GM21825 (cell line): ENCODE measurements around the gene LATS2.

Source experiments
- ATAC-seq: cut with Tn5 transposase; IDR thresholded peaks from one replicate; pipeline ENCODE4 v1.9.1; 2021; ENCODE audit warnings: mild to moderate bottlenecking, moderate library complexity; ENCODE audit not compliant: unreplicated experiment

LATS2 gene

DNA sequence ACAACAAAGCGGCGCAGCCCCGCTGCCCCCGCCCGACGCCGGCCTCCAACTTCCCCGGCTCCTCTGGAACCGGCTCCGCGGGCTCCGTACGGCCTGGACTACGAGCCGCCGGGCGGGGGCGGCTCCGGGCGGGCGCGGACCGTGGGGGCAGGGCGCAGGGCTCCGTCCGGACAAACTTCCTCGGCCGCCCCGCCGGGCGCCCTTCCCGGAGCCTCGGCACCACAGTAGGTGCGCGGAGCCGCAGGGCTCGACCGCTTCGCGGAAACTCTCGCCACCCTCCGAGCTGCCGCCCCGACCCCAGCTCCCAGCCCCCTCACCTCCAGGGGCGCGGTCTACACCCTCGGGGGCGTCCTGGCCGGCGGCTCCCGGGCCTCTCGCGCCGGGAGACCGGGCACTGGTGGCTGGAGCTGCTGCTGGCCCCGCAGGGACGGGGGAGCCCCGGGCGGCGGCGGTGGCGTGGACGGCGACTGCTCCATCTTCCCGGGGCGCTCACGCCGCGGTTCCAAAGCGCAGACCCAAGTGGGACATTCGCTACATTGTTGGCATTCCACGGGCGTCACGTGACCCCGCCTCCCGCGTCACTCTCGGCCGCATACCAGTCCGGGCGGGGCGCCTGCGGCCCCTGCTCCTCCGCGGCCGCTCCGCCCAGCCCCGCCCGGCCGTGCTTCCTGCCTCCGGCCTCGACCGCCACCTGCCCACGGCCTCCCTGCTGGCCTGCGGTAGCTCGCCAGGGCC, at the start of gene LATS2:
Gene LATS2, minus strand, starts transcription at position 558 of the 735 bp plus-strand sequence. CDS start 15,560 bp downstream, outside the sequence.
- ATAC-seq = peak; percentile 87

GRCh38 chr13:21109168-21109567, 47.8 kb upstream of the LATS2 start:
- no peak for ATAC-seq

DNA sequence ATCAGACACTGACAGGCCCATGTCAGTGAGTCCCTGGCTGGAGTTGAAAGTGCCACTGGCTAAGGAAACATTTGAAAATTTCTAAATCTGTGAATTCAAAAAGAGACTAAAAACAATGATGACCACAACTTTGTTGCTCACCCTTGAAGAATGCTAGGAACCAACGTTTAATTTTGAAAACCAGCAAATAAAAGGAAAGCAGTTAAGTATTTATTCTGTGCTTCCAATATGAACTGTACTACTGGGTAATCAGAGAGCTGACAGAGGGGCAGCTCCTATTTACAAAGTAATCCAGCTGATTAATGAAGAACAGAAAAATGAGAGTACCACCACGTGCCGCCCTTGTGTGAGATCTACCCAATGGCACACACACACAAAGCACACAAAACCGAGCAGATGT, 44.7 kb upstream of the LATS2 start:
- no peak for ATAC-seq

DNA sequence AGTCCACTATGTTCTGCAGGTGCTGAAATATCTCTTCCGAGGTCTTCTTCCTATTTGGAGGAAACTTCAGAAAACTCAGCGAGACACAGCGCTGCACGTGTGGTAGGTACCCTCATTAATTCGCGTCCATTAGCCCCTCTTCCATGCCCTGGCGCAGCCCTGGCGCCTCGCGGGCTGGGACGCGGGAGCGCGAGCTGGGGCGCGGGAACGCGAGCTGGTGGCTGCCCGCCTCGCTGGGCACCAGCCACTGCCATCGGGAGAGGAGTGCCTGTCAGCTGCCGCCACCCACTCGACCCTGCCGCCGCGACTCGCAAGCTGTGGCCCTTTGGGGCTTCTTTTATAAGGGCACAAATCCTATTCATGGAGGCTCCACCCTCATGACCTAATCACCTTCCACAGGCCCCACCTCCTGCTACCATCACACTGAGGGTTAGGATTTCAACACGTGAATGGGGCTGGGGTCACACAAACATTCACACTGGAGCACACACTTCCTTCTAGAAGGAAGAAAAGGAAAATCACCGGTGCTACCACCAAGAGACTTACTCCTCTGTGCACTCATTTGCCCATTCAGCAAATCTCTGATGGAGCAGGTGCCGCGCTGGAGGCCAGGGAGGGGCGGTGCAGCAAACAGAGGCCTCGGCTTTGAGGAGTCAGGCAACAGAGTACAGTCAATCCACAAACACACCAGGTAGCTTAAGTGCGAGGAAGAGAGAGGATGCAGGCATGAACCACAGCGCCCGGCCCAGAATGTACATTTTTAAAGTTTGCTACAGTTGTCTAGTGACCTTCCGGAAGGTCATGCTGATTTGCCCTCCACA, 43.0 kb upstream of the LATS2 start:
- ATAC-seq = no peak

DNA sequence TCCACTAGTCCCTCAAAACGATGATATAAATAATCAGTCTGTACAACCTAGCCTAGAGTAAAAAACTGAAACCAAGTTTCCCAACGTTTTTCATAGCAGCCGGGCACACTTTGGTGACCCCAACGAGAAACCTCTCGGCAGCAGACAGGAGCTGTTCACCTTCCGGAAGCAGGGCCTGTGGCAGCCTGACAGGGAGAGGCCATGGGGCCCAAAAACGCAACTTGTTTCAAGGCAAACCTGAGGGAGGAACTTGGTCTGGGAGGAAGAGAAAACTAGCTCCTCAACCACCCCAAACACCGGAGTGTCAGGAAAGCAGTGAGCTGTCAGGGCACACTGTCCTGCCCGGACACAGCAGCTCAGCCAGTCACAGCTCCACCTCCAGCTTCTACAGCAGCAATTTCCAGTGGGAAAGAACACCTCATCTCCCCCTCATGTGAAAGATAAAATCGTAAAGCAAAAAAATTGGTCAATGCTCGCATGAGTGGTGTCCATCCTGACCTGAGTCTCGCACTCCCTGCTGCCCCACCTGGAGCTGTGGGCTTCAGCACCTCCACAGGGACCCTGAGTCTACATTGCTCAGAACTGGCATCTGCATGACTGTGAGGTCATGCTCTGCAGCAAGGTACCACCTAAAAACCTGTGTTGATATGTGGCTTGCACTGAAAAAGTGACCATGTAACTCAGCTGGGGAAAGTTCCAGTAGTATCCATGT, 40.6 kb upstream of the LATS2 start:
- no peak for ATAC-seq

DNA sequence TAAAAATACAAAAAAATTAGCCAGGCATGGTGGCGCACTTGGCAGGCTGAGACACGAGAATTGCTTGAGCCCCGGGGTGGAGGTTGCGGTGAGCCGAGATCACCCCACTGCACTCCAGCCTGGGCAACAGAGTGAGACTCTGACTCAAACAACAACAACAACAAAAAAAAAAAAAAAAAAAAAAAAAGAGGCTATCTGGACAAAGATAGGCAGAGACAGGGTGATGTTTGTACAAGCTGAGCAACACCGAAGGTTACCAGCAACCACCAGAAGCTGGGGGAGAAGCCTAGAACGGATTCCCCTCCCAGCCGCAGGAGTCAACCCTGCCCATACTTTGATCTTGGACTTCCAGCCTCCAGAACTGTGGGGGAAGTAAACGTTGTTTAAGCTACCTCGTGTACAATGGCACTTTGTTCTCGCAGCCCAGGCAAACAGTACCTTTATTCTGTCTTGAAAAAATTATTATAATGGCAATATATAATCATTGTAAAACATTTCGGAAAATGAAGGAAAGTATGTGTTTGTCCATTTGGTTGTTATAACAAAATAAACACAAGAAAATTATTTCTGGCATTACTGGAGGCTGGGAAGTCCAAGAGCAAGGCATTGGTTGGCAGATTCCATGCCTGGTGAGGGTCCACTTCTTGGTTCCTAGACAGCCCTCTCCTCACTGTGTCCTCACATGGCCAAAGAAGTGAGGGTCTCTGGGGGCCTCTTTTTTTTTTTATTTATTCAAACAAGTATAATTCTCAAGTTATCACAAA, 39.8 kb upstream of the LATS2 start:
- ATAC-seq = no peak

- ATAC-seq = no peak
These were observed 38.8 kb upstream of the LATS2 start for GRCh38 chr13:21100211-21100610.

DNA sequence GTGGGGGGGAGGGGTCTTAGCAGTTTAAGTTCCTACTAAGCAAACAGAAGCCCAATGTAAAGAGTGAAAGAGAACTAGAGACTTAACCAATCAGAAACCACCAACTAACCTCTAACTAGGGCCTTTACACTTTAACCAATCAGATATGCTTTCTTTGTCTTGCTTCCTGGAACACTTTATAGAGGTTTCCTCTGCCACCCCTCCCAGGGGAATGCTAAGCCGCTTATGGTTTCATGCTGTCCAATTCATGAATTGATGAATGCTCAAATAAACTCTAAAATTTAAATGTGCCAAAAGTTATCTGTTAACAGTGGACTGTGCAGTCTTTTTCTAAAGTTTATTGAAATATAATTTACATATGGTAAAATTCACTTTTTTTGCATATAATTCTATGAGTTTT, 33.9 kb upstream of the LATS2 start:
- no peak for ATAC-seq

- ATAC-seq = no peak
These were observed 28.4 kb upstream of the LATS2 start for GRCh38 chr13:21089830-21090229.

- no peak for ATAC-seq
These were observed 27.1 kb upstream of the LATS2 start for GRCh38 chr13:21088534-21088933.

- no peak for ATAC-seq
These were observed 25.5 kb upstream of the LATS2 start for GRCh38 chr13:21086929-21087328.

DNA sequence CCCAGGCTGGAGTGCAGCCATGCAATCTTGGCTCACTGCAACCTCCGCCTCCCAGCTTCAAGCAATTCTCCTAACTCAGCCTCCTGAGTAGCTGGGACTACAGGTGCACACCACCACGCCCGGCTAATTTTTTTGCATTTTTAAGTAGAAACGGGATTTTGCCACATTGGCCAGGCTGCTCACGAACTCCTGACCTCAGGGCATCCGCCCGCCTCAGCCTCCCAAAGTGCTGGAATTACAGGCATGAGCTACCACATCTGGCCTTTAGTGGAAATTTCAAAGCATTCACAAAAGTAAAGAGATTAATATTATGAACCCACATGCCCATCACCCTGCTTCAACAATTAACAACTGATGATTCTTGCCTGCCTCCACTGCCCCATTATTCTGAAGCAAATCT, 20.5 kb upstream of the LATS2 start:
- no peak for ATAC-seq

DNA sequence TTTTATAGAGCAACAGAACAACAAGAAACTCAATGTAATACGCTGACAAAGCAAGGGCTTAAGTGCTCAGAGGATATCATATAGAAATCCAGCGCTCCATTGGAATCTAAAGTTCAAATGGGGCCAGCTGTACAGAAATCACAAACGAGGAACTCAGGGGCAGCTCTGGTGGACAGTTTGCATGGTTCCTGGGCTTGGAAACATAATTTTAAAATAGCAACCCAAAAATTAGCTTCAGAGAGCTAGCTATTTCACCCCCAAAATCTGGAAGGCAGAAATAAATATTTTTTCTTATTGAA, 19.2 kb upstream of the LATS2 start:
- ATAC-seq = no peak

- ATAC-seq = no peak
These were observed 18.6 kb upstream of the LATS2 start for GRCh38 chr13:21079761-21080592.

DNA sequence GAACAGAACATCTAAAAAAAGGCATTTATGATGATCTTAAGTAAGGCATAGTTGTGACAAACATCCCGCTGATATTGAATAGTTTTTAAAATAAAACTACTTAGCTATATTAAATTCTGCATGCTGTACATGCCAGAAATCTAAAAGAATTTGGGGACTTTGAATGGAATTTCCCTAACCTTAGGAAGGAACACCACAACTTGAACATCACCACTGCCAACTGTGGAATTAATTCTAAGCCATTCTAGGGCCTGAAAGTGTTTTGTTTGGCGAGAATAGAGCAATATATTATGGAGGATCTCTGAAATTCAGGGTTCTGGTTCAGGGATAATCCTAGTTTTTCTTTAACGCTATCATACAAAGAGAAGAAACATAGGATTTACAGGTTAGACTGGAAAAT, 17.8 kb upstream of the LATS2 start:
- no peak for ATAC-seq

DNA sequence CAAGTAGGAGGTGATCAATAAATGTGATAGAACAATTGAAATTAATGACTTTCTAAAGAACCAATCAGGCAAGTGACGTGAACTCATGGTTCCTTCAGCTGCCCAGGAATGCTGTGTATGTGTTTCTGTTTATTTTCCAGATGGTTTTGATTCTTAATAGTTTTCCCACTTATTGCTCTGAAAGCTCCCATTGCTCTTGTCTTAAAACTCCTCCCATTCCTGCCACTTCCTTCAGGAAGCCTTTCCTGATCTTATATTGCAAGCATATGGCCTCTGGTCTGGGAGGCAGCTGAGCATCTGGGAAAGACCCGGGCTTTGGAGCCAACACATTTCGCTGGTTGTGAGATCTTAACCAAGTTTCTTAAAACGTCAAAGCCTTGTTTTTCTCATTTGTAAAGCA, 17.1 kb upstream of the LATS2 start:
- no peak for ATAC-seq

DNA sequence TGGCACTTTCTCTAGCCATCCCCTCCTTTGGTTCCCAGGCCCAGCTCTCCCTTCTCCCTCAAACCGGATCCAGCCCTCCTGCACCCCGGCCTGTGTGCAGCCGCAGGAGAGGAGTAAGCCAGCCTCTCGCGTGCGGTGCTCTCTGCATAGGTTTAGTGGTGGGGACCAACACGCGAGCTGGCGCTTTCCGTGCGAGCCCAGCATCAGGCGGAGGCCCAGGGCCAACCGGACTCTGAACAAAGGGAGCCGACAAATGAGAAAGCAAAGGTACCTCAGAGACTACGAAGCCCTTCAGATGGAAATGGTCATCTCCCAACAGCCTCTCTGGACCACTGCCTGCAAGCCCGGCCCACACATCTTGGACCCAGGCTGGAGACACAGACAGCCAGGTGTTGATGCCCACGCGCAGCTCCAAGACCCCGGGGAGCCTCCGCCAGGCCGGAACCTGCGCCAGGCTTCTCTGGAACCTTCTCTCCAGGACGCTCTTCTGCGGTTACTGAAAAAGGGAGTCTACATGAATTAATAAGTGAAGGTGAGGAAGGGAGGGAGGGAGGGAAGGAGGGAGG, 16.5 kb upstream of the LATS2 start:
- no peak for ATAC-seq

DNA sequence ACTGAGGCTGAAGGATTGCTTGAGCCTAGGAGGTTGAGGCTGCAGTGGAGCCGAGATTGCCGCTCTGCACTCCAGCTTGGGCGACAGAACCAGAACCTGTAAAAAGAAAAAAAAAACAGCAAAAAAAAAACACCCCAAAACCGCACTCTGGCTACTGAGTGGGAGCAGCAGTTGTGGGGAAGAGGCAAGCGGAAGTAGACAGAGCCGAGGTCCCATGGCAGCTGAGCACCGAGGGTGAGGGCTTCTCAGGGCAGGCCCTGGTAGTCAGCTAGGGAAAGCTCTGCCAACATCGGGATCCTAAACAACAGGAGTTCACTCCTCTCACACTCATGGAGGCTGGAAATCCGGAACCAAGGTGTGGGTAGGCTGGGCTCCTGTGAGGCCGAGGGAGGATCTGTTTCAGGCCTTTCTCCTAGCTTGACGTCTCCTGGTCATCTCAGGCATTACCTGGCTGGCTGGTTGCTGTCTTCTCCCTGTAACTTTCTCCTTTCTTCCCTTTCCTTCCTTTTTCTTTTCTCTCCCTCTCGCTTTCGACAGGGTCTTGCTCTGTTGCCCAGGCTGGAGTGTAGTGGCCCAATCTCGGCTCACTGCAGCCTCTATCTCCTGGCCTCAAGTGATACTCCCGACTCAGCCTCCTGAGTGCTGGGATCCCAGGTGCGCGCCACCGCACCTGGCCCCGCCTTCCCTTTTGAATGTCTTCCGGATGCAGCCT, 15.8 kb upstream of the LATS2 start:
- ATAC-seq = no peak

DNA sequence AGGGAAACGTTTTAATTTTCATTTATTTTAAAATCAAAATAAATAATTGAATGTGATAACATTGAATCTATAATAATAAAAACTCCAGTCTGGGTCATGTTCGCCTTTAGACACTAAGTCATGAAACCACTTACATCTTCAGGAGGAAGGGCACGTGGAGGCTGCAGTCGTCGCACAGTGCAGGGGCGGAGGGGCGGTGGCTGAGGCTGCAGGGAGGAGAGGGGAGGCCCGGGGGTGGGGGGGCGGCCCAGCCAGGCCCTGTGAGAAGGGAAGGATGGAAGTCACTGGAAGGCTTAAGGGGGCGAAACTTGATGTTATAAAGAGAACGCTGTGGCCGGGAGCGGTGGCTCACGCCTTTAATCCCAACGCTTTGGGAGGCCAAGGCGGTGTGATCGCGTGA, 14.9 kb upstream of the LATS2 start:
- ATAC-seq = no peak
